Activated CD4-positive, alpha-beta memory T cell treated with anti-CD3 and anti-CD28 coated beads for 36 hours (primary cell): ENCODE data around the gene CRYBG3. TPM values are rescaled to one million over a fixed set of nuclear protein-coding genes. Genes with fewer than 3 reads are reported as not detected.
"Not testable (repeated sequence)": the region's sequence is repeated elsewhere in the genome, so short reads cannot be mapped to it uniquely, and the experiment has no call there.

Experiments
- CTCF ChIA-PET: fragments of 350-600 bp; sonication (Branson Sonifier 250); formaldehyde crosslinking; loops from one replicate; lab custom pipeline; 2021; ENCODE audit warnings: antibody characterized with exemption, inconsistent platforms; lab: Charles Lee
- POLR2A ChIA-PET: fragments of 350-600 bp; sonication (Branson Sonifier 250); formaldehyde crosslinking; loops from one replicate; lab custom pipeline; 2021; ENCODE audit warnings: antibody characterized with exemption; lab: Charles Lee
- DNase-seq: peaks from one replicate; pipeline ENCODE4 v3.0.0-alpha.2; 2020
- H3K27ac Mint-ChIP-seq: one replicate; pipeline ENCODE4 v1.8.0; 2021; ENCODE audit warnings: mixed read lengths
- H3K27me3 Mint-ChIP-seq: one replicate; pipeline ENCODE4 v1.8.0; 2021; ENCODE audit warnings: mixed read lengths
- H3K36me3 Mint-ChIP-seq: one replicate; pipeline ENCODE4 v1.8.0; 2021; ENCODE audit warnings: mixed read lengths
- H3K4me1 Mint-ChIP-seq: one replicate; pipeline ENCODE4 v1.8.0; 2021; ENCODE audit warnings: low read depth, mixed read lengths
- H3K4me3 Mint-ChIP-seq: one replicate; pipeline ENCODE4 v1.8.0; 2021; ENCODE audit warnings: mild to moderate bottlenecking, mixed read lengths
- H3K9me3 Mint-ChIP-seq: one replicate; pipeline ENCODE4 v1.8.0; 2021; ENCODE audit warnings: mixed read lengths
- intact Hi-C: fragments of 100-400 bp; cut with micrococcal nuclease; formaldehyde crosslinking; loops from one replicate; pipeline ENCODE4 v1.15.1; 2023
- total RNA-seq, 2 experiments: library from RNA; stranded (reverse); gene quantifications; one replicate each; pipeline ENCODE4 v1.2.3, GENCODE V29; 2021

CRYBG3 gene
- total RNA-seq, 2 experiments from 2014 or later = 6.4 to 6.9 TPM

GRCh38 chr3:97821287-97821773, 481 bp upstream of the CRYBG3 start:
- CTCF ChIA-PET = interaction anchor here (0.7 to 3.7 kb wide), 9 partner anchors 8 to 206 kb away, joined by 3 to 23 read pairs (median 5); no protein-coding TSS in a partner anchor

GRCh38 chr3:97822359-97822775, 556 bp downstream of the CRYBG3 start:
- CTCF ChIA-PET = interaction anchor here (0.6 to 3.7 kb wide), 9 partner anchors 9 to 217 kb away, joined by 3 to 23 read pairs (median 5); no protein-coding TSS in a partner anchor
- intact Hi-C loops = no loop called here
- Mint-ChIP-seq H3K36me3 (no peaks in the 10 kb centered on the region), H3K27ac (no peak overlapping the region), H3K4me3 (peak overlapping the region; percentile 89), H3K4me1 (peaks cover 15% of the 10 kb centered on the region), H3K9me3 (no peaks in the 10 kb centered on the region), H3K27me3 (peaks cover 9% of the 10 kb centered on the region)
- peak; percentile 31 for DNase-seq
- POLR2A ChIA-PET = interaction anchor here (0.6 to 2.0 kb wide), 5 partner anchors 9 to 1071 kb away, joined by 3 to 6 read pairs (median 3); partner anchors contain the start of genes ARL6 and RIOX2

More at GRCh38 chr3:97821287-97821773, 481 bp upstream of the CRYBG3 start:
- intact Hi-C loops = loop anchor here (2.0 kb wide), 2 partner anchors 57 to 89 kb away; partner anchors contain the start of gene ARL6
- Mint-ChIP-seq H3K9me3 (no peaks in the 10 kb centered on the region), H3K27me3 (peaks cover 9% of the 10 kb centered on the region), H3K36me3 (no peaks in the 10 kb centered on the region), H3K4me1 (peaks cover 15% of the 10 kb centered on the region), H3K4me3 (peak overlapping the region; percentile 89), H3K27ac (peak overlapping the region; percentile 36)
- POLR2A ChIA-PET = interaction anchor here (0.9 to 2.0 kb wide), 7 partner anchors 8 to 205 kb away, joined by 3 to 6 read pairs (median 3); partner anchors contain the start of genes ARL6 and RIOX2
- peak; percentile 63 for DNase-seq

GRCh38 chr3:97823046-97824004, 1.5 kb downstream of the CRYBG3 start:
- Mint-ChIP-seq H3K27ac (no peak overlapping the region), H3K4me1 (peaks cover 15% of the 10 kb centered on the region), H3K27me3 (peaks cover 9% of the 10 kb centered on the region), H3K36me3 (no peaks in the 10 kb centered on the region), H3K4me3 (peak overlapping the region; percentile 89), H3K9me3 (no peaks in the 10 kb centered on the region)
- ChIA-PET CTCF (interaction anchor here (1.4 to 3.7 kb wide), 4 partner anchors 145 to 216 kb away, joined by 3 to 23 read pairs (median 6); no protein-coding TSS in a partner anchor), POLR2A (interaction anchor here (0.6 to 1.1 kb wide), 2 partner anchors 9 to 13 kb away, joined by 3 read pairs; no protein-coding TSS in a partner anchor)
- no peak for DNase-seq
- intact Hi-C loops = no loop called here

GRCh38 chr3:97825101-97825500, 3.3 kb downstream of the CRYBG3 start:
- peaks cover 20% of the 10 kb centered on the region for H3K4me1 Mint-ChIP-seq
- CTCF ChIA-PET = no interaction called here
- DNase-seq = no peak
- no peak overlapping the region for H3K27ac Mint-ChIP-seq
- H3K9me3 Mint-ChIP-seq = no peaks in the 10 kb centered on the region
- no peaks in the 10 kb centered on the region for H3K36me3 Mint-ChIP-seq
- no peak overlapping the region for H3K4me3 Mint-ChIP-seq
- intact Hi-C loops = no loop called here
- POLR2A ChIA-PET = no interaction called here
- H3K27me3 Mint-ChIP-seq = peaks cover 9% of the 10 kb centered on the region

- peaks cover 14% of the 10 kb centered on the region for H3K4me1 Mint-ChIP-seq
- H3K36me3 Mint-ChIP-seq = peaks cover 4% of the 10 kb centered on the region
- no peak overlapping the region for H3K4me3 Mint-ChIP-seq
- intact Hi-C loops = no loop called here
- POLR2A ChIA-PET = no interaction called here
- DNase-seq = no peak
- peaks cover 6% of the 10 kb centered on the region for H3K9me3 Mint-ChIP-seq
- CTCF ChIA-PET = interaction anchor here (1.0 kb wide), 1 partner anchor 11 kb away, joined by 4 read pairs; no protein-coding TSS in a partner anchor
- H3K27me3 Mint-ChIP-seq = peaks cover 8% of the 10 kb centered on the region
- no peak overlapping the region for H3K27ac Mint-ChIP-seq
These were observed 6.1 kb downstream of the CRYBG3 start for GRCh38 chr3:97827741-97828471.

- Mint-ChIP-seq H3K27ac (no peak overlapping the region), H3K9me3 (peaks cover 9% of the 10 kb centered on the region), H3K4me1 (peaks cover 7% of the 10 kb centered on the region), H3K27me3 (peaks cover 3% of the 10 kb centered on the region), H3K36me3 (peaks cover 4% of the 10 kb centered on the region), H3K4me3 (no peak overlapping the region)
- ChIA-PET POLR2A (no interaction called here), CTCF (interaction anchor here (1.0 kb wide), 1 partner anchor 12 kb away, joined by 4 read pairs; no protein-coding TSS in a partner anchor)
- intact Hi-C loops = no loop called here
- no peak for DNase-seq
These were observed 7.4 kb downstream of the CRYBG3 start for GRCh38 chr3:97829198-97829597.

GRCh38 chr3:97830638-97831037, 8.8 kb downstream of the CRYBG3 start:
- CTCF ChIA-PET = no interaction called here
- intact Hi-C loops = no loop called here
- DNase-seq = no peak
- H3K27me3 Mint-ChIP-seq = no peaks in the 10 kb centered on the region
- H3K4me3 Mint-ChIP-seq = no peak overlapping the region
- peaks cover 4% of the 10 kb centered on the region for H3K36me3 Mint-ChIP-seq
- peaks cover 9% of the 10 kb centered on the region for H3K9me3 Mint-ChIP-seq
- peaks cover 5% of the 10 kb centered on the region for H3K4me1 Mint-ChIP-seq
- H3K27ac Mint-ChIP-seq = no peak overlapping the region
- POLR2A ChIA-PET = no interaction called here

- ChIA-PET POLR2A (no interaction called here), CTCF (no interaction called here)
- H3K9me3 Mint-ChIP-seq = peaks cover 9% of the 10 kb centered on the region
- H3K36me3 Mint-ChIP-seq = peaks cover 4% of the 10 kb centered on the region
- H3K4me3 Mint-ChIP-seq = no peak overlapping the region
- intact Hi-C loops = no loop called here
- no peaks in the 10 kb centered on the region for H3K27me3 Mint-ChIP-seq
- no peak overlapping the region for H3K27ac Mint-ChIP-seq
- no peak for DNase-seq
- peaks cover 8% of the 10 kb centered on the region for H3K4me1 Mint-ChIP-seq
These were observed 9.3 kb downstream of the CRYBG3 start for GRCh38 chr3:97831140-97831539.

- H3K36me3 Mint-ChIP-seq, H3K27me3 Mint-ChIP-seq, POLR2A ChIA-PET, H3K27ac Mint-ChIP-seq, H3K9me3 Mint-ChIP-seq, H3K4me1 Mint-ChIP-seq, DNase-seq, CTCF ChIA-PET, H3K4me3 Mint-ChIP-seq, intact Hi-C loops: not testable (repeated sequence)
These were observed 11.4 kb downstream of the CRYBG3 start for GRCh38 chr3:97833184-97833583.

GRCh38 chr3:97835761-97836160, 13.9 kb downstream of the CRYBG3 start:
- DNase-seq = no peak
- peaks cover 4% of the 10 kb centered on the region for H3K36me3 Mint-ChIP-seq
- ChIA-PET POLR2A (interaction anchor here (1.6 kb wide), 1 partner anchor 13 kb away, joined by 3 read pairs; the partner anchor contains the start of gene CRYBG3), CTCF (no interaction called here)
- no peak overlapping the region for H3K4me3 Mint-ChIP-seq
- intact Hi-C loops = loop anchor here (5.0 kb wide), 1 partner anchor 107 kb away; no protein-coding TSS in a partner anchor
- no peak overlapping the region for H3K27ac Mint-ChIP-seq
- H3K27me3 Mint-ChIP-seq = no peaks in the 10 kb centered on the region
- peaks cover 9% of the 10 kb centered on the region for H3K9me3 Mint-ChIP-seq
- peaks cover 3% of the 10 kb centered on the region for H3K4me1 Mint-ChIP-seq

- Mint-ChIP-seq H3K4me3 (no peak overlapping the region), H3K27me3 (no peaks in the 10 kb centered on the region), H3K4me1 (peaks cover 3% of the 10 kb centered on the region), H3K27ac (no peak overlapping the region), H3K9me3 (no peaks in the 10 kb centered on the region), H3K36me3 (no peaks in the 10 kb centered on the region)
- intact Hi-C loops = loop anchor here (5.0 kb wide), 1 partner anchor 104 kb away; no protein-coding TSS in a partner anchor
- CTCF ChIA-PET = no interaction called here
- POLR2A ChIA-PET = no interaction called here
- no peak for DNase-seq
These were observed 16.6 kb downstream of the CRYBG3 start for GRCh38 chr3:97838393-97838792.
